Iris pigment epithelial cell (primary cell): ENCODE data around the gene HMCN1.

Experiments used
- DNase-seq: peaks from one replicate; pipeline ENCODE4 v3.0.0-alpha.2; 2011; ENCODE audit warnings: low read depth

The HMCN1 gene

DNA sequence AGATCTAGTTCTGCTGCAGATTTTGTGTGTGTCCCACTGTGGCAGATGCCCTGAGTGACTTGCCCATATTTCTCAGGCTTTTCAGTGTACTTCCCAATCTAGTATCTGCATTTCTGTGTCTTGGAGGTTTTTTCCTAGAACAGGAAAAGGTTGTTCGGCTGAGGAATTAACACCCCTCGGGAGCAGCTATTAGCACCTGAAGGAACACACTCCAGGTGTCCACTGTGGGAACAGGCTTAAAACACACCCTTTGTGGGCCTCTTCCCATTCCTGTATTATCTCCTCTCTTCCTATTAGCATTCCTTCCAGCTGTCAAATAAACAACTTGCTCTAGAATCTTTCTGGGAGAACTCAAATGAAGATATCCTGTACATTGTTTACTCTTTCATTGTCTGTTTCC lies 178.3 kb downstream of the HMCN1 start:
- DNase-seq = no peak

DNA sequence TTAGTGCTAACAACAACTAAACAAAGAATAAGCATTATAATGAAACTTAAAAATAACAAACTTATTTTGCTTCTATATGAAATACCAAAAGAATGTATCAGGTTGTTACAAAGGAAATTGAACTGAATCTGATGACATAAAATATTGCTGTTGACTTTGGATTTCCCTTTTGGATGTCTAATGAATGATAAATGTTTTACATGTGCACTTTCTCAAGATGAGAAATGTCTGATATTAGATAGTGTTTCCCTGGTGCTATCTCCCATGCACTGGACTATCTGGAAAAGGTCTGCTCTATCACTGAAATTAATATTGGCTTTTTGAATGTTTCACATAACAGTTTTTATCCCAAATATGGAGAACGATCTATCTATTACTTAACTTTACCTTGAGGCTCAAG lies 179.9 kb downstream of the HMCN1 start:
- DNase-seq = no peak

DNA sequence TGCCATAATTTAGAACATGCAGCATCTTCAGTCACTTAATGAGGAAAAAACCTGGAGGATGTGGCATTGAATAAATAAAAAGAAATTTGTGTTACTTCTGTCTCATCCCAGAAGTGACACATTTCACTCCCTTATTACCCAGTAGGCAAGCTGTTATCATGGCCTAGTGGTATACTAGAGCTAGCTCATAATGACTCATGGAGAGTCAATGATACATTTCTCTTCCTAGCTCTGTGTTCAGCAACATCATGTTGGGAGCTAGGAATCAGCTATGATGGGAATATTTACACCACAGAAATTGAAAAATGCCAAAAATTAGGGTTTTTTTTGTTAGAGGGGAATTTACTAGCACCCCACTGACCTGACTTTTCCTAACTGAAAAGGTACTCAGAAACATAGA lies 182.7 kb downstream of the HMCN1 start:
- DNase-seq = no peak

DNA sequence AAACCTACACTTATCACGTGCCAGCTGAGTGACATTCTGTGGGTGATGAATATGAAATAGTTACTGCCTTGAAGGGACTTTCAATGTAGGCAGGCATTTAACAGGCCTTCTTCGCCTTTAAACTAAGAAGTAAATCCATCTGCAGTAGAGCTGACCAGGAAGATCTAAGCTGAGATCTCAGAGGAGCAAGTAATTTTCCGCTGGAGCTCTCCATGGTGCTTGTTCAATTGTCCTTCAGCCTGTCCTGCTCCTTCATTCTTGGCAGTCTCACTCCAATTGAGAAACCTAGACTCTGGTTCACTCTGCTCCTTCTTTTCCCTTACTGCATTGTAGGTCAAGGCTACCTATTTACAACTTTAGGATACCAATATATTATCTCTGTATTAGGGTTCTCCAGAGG lies 183.5 kb downstream of the HMCN1 start:
- peak; percentile 55 for DNase-seq

DNA sequence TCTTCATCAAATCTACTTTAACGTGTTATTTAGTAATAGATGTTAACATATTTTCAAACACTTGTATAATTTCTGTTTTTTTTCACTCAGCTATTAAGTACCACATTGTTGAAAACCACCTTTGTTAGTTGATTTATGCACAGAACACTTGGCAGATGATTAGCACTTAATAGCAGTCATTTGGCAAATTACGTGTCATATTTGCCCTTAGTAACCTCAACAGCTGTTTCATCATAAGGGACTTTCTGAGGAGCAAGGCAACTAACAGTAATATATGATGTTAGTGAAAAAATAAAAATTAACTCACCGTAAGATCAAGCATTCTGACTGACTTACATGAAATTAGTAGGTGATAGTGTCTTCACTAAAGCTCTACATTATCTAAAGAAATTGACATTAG lies 186.4 kb downstream of the HMCN1 start:
- DNase-seq = no peak

DNA sequence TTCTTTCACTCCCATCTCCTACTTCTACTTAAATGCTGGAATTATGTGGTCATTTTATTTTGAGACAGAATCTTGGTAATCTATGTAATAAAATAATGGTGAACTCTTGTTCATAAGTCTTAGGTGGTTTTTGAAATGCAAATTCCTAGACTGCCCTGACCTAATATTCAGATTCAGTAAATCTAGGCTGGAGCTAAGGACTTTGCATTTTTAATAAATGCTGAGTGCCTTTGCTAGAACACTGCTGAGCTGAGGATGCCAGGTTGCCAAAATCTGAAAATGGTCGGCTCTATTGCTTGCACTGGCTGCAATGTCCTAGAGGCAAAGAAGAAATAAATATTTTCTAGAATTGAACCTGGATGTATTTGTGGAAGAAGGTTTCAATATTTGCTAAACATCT lies 187.4 kb downstream of the HMCN1 start:
- no peak for DNase-seq

DNA sequence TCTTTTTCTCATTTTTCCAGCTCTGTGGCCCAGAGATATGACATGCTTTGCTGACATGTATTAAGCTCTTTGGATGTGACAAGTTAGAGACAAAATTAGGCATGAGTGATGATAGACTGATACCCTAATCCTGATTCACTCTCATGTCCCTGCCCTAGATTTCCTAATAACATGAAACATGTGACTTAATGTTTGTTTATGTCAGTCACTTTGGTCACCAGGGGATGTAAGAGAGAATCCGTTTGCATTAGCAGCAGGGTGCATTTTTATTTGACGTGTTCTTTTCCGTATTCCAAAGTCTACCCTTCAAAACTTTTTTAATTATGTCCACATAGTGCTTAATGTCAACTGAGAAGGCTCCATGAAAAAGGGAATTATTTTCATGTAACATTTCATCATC lies 192.4 kb downstream of the HMCN1 start:
- peak; percentile 15 for DNase-seq

DNA sequence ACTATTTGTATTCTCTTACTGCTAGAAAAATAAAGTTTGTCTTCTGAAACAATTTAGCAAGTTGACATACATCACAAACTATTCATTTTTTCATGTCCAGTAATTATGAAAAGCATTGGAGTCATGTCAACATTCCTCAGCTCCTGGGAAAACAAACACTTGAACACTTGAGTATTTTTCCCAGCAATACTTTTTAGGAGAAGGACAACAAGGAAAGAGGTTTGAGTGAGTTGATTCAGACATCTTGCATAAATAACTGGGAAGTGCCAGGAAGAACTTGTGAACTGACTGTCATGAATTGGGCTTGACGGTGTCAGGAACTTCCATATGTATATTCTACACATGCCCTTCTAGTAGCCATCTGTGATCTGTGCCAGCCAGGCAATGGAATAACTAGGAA lies 195.6 kb downstream of the HMCN1 start:
- peak; percentile 51 for DNase-seq

DNA sequence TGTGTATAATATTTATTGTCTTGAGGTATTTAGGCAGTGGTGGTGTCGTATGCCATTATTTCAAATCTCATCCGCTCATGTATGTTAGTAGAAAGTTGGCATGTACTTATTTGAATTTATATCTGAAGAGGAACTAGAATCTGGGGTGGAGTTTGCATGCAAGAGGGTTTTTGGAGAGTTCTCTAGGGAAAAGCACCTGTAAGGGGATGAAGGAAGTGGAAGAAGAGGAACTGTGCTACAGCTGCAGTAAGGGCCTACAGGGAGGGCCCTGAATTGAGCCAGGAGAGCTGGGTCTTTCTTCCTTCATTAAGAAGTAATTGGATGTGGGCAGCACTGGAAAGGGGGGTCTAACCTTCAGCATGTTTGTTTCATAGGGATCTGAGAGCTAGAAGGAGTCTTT lies 197.2 kb downstream of the HMCN1 start:
- DNase-seq = no peak

DNA sequence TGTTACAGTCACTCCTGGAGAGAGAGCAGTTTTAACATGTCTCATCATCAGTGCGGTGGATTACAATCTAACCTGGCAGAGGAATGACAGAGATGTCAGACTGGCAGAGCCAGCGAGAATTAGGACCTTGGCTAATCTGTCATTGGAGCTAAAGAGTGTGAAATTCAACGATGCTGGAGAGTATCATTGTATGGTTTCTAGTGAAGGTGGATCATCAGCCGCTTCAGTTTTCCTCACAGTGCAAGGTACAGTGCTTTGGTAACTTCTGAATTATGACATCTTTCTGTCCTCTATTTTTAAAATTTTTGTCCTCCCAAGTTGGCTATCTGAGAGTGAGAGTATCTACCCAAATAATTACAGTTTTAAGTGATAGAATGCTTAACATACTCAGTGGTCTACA lies 199.4 kb downstream of the HMCN1 start:
- no peak for DNase-seq

DNA sequence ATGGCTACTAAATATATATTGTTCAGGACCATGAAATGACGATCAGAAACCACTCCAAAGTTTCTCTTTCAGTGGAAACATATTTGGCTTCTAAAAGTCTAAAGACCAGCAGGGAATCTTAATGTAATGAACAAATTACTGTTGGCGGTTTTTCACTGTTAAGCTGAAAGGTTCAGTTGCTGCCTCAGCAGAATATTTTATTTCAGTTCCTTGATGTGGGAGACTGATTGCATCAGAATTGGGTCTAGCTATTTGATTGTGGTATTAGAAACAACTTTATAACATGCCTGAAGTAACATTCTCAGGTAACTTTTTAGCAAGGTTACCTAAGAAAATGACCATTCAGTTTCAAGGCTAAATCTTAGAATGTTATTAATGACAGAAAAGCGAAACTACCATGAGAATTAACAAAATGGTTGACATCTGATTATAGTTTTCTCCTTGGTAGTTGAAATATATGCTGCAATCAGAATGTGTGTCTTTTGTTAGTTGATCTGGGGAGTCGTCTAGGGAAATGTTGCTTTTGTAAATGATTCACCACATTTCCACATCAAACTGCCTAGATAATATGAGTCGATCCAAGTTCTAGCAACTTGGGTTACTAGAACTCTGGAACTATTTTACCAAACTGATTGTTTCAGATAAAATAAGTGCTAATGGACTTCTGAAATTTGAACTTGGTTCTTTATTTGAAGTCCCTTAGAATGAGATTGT lies 200.4 kb downstream of the HMCN1 start:
- peak; percentile 69 for DNase-seq

DNA sequence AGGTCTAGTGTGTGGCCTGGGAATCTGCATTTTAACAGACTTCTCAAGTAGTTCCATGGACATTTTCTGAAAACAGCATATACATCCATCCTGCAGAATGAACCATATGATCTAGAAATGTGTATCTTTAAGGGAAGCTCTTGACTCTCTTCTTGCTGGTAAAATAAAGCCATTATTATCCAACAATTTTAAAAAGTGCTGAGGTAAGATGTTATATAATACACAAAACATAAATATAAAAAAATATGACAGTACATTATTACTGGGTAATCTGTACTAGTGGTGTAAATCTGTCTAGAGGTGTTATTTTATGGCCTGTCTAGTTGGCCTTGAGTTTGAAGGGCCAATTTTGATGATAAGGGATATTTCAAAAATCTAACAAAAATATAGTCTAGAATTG lies 201.2 kb downstream of the HMCN1 start:
- no peak for DNase-seq

DNA sequence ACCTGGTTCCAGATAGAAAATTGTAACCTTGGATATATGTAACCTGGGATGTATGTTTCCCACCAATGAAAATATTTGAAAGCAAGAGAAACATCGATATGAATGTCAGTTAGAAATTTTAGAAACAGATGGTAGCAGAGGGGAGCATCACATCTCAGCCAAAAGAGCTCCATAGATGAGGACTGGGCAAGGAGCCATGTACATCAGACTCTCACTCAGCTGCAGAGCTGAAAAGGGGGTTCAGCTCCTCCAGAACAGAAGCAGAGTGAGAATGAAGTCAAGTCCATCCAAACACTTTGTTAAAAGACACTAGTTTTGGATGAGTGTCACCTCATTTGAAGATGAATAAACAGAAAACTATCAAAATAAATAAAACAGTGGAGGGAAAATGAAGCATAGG lies 202.4 kb downstream of the HMCN1 start:
- DNase-seq = no peak

DNA sequence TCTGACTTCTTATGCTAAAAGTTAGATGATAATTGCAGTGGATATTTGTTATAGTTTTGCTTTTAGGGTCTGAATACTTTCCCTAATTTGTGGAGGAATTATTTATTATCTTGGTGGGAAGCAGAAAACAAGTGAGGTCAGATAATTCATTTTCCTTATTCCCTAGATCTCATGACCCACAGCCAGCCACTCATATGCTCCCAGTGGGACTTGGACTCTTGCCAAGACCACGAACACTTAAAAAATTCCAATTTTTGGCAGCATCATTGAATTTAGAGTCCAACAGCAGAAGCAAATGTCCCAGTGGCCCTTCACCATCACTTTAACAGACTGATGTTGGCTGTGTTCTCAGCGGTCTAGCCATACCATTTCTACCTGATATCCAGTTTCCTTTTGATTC lies 204.2 kb downstream of the HMCN1 start:
- peak; percentile 10 for DNase-seq

DNA sequence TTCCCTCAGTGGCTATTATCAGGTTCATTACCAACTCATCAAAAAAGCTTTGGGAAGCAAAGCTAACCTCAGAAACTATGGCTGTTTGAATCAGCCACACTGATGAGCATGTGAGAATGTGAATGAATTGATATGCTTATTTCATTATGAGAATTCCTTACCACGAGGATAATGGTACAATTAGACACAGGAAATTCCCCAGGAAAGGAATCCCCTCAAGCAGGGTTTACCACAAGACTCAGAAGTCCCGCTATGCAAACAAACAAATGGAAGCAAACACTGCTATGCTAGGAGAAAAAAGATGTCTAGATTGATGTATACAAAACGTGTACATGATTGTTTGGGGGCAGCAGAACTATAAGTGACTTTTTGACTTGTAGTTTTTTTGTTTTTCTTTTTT lies 205.0 kb downstream of the HMCN1 start:
- peak; percentile 49 for DNase-seq

DNA sequence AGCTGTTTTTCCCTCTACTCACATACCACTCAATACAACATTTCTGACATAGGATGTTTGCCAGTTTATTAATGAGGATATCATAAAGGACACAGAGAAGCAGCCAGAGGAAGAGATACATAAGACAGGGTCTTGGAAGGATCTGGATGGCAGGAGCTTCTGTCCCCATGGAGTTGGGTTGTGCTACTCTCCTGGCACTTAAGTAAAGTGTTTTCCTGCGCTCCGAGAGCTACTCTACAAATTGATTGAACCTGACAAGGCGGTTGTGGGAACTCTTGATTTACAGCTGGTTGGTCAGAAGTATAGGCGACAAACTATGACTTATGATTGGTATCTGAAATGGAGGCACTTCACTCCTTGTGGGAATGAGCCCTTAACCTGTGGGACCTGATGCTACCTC lies 208.8 kb downstream of the HMCN1 start:
- no peak for DNase-seq

DNA sequence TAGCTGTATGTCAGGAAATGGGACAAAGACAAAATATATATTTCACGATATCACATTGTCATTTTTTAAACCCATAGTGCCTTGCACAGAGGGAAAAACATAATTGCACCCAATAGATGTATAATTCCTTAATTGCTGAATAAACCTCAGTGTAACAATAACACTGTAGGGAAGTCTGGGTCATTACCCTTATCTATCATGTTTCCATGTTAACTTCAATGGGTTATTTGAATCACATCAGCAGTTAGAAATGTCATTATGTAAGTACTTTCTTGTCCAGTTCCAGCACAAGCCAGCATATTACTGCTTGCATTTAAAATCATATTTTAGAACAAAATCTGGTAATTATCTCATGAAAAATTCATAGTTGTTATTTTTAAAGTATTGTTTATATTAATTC lies 222.7 kb downstream of the HMCN1 start:
- DNase-seq = no peak

DNA sequence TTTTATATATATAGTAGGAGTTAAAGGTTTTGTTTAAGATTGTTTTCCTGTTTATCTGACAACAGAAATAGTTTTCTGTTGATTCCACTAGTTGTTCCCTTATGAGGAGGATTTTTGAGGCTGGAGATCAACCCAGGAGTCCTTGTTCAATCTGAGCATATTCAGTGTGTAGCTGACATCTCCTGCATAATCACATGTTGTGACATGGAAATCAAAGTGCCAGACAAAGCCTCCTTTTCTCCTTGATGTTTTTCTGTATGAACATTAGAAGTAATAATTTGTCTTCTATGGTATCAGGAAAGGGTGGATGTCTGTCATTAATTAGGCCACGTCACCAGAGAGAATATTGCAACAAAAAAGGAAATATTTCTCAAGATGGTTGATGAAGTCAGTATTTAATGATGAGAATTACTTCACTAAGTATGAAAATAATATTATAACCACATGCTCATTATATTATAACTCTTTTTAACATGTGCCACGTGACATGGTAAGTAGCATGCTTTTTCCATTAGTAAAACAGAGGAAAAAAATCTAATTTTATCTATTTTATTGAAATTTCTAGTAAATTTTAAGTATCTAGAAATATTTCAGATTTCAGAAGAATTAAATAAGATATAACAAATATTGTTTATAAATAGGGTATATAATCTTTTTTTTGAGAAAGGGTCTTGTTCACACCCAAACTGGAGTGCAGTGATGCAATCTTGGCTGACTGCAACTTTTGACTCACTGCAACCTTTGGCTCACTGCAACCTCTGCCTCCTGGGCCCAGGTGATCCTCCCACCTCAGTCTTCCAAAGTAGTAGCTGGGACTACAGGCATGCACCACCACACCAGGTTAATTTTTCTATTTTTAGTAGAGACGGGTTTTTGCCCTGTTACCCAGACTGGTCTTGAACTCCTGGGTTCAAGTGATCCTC lies 223.5 kb downstream of the HMCN1 start:
- no peak for DNase-seq

DNA sequence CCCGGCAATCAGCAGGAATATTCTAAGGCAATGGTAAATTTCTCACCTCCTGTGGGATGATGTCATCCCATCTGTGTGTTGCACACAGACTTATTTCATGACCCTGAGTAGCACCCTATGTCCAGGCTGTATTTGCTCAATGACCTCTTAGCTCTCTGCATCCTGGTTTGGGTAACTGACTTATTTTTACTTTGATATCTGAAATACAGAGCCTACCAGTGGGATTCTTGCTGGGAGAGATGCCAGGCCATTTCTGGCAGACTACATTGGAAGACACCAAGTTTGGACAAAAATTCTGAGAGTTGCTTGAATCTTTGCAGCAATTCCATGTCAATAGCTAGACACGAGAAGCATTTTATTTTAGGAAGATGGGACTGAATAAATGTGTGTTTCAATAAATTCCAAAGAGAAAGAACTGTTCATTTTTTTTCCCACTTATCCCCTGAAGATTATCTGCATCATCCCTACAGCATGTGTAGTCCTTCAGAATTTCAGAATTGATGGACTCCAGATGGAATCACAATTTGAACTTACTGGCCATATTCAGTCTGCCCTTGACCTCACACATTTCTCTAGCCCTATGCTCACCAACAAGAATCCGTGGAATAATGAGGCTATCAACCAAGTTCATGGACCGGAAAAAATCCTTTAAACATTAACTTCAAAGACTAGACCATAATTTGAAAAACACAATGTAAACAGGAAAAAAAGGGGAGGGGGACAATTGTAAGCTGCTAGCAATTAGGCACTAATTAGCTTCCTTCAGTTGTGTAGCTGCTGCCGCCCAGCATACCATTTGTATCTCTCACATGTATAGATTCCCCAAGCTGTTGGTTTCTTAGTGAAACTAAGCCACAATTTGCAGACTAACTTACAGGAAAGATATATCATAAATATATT lies 226.5 kb downstream of the HMCN1 start:
- peak; percentile 20 for DNase-seq

DNA sequence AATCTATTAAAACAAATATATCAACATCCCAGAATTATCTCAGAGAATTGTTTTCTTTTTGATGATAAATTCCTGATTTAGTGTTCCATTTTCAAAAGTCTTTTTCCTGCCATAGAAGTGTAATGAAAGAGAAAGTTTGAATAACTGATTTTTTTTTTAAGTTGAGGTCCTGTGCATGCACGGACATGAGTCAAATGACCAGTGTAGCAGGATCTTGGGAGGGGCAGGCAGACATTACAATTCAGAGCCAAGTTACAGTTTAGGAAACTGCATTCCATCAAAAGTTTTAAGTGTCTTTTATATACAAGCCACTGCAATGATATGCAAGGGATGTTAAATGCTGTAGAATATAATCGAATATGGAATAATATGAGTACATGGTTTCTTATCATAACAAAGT lies 227.5 kb downstream of the HMCN1 start:
- peak; percentile 32 for DNase-seq

DNA sequence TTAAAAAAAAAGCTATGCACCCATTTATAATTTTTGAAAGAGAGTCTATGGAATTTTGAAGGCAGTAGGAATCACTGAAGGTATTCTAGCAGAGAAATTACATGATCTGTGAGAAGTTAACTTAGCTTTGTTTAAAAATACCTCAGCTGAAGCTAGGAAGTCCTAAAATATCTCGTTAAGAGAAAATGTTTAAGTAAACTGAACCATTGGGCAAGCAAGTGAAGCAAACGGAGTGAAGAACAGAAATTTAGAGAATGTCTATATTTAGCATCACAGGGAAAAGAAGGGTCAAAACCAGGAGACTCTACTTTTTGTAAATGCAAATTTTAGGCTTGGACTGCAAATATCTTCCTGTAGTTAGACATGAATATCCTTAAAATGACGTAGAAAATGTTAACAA lies 230.8 kb downstream of the HMCN1 start:
- peak; percentile 12 for DNase-seq

DNA sequence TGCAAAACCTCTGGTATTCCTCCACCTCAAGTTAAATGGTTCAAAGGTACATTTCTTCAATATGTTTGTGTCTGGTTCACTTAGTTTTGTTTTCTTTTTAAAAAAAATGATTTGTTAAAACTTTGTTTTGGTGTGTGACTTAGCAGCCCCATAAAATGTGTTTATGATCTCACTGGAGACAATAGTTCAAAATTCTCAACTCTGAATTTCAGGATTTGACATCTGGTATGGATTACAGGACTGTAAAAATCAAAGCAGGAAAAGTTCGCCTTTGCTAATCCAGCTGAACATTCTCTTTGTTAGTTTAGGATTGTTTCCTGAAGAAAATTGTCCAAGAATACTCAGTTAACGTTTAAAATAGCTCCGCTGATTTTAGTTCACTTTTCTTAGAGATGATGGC lies 231.7 kb downstream of the HMCN1 start:
- DNase-seq = no peak

DNA sequence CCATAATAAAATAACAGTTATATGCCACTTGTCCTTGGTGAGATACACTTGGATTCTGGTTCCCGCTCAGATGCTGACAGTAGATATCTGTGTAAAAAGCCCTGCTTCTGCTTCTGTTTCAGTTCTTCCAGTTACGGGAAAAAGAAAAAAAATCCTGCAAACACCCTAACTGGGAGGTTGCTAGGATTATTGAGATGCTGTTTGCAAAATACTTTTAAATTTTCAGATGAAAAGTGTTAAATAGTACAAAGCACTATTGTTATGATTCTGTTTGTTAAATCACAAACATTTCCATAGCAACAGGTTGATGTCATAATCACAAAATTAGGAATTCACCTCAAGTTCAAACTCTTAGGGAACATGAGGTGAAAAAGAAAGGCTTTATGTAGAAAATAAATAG lies 232.3 kb downstream of the HMCN1 start:
- DNase-seq = peak; percentile 11
